Spleen (tissue), 7 donors: ENCODE data around the gene UGP2.

Experiments used
- CTCF ChIP-seq, 11 experiments: fragments of 200-600 bp in 7 of 11; fragments of 450-650 bp in 4 of 11; sonication (generic) in 4 of 11; IDR thresholded peaks in 8 of 11; conservative IDR thresholded peaks in 3 of 11; 1 replicate in 7 of 11; 2 replicates in 4 of 11; pipeline versions ENCODE4 v1.4.0 to v1.8.0; 2016 to 2021; ENCODE audit warnings: antibody characterized with exemption in 11 of 11, inconsistent platforms in 4 of 11, mild to moderate bottlenecking in 1 of 11
- POLR2A ChIP-seq, 3 donors: fragments of 450-650 bp; IDR thresholded peaks; one replicate each; pipeline ENCODE4 v1.5.1; 2017; ENCODE audit warnings: antibody characterized with exemption in 3 of 3, mild to moderate bottlenecking in 1 of 3
- POLR2AphosphoS5 ChIP-seq, 3 donors: sonication (generic); formaldehyde crosslinking; IDR thresholded peaks; one replicate each; pipeline ENCODE4 v1.5.1; 2017; ENCODE audit warnings: antibody characterized with exemption in 3 of 3
- donor health status: DM: no; HTN: no; CAD: no; lungs with moderate emphysema.
- donor health status: DM: no; HTN: no; CAD: no.
- donor health status: DM: no; HTN: no; CAD: no.

- TF ChIP-seq POLR2AphosphoS5 (IDR thresholded peaks at IDR 0.05) (no peak), POLR2A (IDR thresholded peaks at IDR 0.05) (no peak), CTCF (IDR thresholded peaks at IDR 0.05 in 8 of 11, conservative IDR thresholded peaks at IDR 0.05 in 3 of 11) (no peak)
Measured at GRCh38 chr2:63819256-63819655, 22.4 kb upstream of the UGP2 start.
